ENCODE measurements around the gene IFNA6.

DNA sequence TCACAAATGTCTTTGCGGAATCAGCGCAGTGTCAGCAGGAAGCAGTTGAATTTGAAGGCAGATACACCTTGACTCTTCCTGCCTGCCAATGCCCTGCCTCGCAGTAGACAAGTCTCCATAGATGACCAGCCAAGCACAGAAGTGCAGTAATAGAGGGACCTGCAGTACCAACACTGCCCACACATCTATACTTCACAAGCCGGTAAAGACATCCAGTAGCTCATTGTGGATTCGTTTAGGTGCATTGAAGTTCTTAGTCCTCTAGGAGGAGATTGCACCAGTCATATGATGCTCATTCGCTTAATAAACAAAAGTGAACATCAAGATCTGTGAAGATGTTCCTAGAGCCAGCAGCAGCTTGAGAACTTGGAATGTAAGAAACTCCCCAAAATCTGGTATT, 41.6 kb upstream of the IFNA6 start:
- TF ChIP-seq, protein P1, sequence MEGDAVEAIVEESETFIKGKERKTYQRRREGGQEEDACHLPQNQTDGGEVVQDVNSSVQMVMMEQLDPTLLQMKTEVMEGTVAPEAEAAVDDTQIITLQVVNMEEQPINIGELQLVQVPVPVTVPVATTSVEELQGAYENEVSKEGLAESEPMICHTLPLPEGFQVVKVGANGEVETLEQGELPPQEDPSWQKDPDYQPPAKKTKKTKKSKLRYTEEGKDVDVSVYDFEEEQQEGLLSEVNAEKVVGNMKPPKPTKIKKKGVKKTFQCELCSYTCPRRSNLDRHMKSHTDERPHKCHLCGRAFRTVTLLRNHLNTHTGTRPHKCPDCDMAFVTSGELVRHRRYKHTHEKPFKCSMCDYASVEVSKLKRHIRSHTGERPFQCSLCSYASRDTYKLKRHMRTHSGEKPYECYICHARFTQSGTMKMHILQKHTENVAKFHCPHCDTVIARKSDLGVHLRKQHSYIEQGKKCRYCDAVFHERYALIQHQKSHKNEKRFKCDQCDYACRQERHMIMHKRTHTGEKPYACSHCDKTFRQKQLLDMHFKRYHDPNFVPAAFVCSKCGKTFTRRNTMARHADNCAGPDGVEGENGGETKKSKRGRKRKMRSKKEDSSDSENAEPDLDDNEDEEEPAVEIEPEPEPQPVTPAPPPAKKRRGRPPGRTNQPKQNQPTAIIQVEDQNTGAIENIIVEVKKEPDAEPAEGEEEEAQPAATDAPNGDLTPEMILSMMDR (IDR thresholded peaks at IDR 0.05): peak in 1 of 2 donors; percentile 23
- TF ChIP-seq POLR2A (IDR thresholded peaks at IDR 0.05) (no peak), EP300 (IDR thresholded peaks at IDR 0.05) (no peak), POLR2AphosphoS5 (IDR thresholded peaks at IDR 0.05) (no peak)
